HepG2 (cell line): ENCODE measurements around the gene C11orf24. TPM values are rescaled to one million over a fixed set of nuclear protein-coding genes. Genes with fewer than 3 reads are reported as not detected.

Experiments used
- ARID3A ChIP-seq: IDR thresholded peaks from 2 replicates; pipeline ENCODE4 v1.6.1; 2012; ENCODE audit warnings: low read depth, low read length, improper control_type of control experiment
- BCL6 ChIP-seq: IDR thresholded peaks from 2 replicates; pipeline ENCODE4 v1.6.1; 2016; ENCODE audit warnings: missing genetic modification reagents, missing compliant biosample characterization
- FOXA3 ChIP-seq: IDR thresholded peaks from 2 replicates; pipeline ENCODE4 v1.6.1; 2016; ENCODE audit warnings: missing genetic modification reagents, missing compliant biosample characterization
- FOXP1 ChIP-seq, 2 experiments: fragments of 450-650 bp in 1 of 2; IDR thresholded peaks; 2 replicates each; pipeline ENCODE4 v1.6.1; 2017 to 2018; ENCODE audit warnings: antibody characterized with exemption in 1 of 2
- ISX ChIP-seq: sonication (generic); formaldehyde crosslinking; conservative IDR thresholded peaks from 2 replicates; pipeline ENCODE4 v1.5.0; 2020; ENCODE audit warnings: missing genetic modification reagents
- MAF1 ChIP-seq: sonication (generic); formaldehyde crosslinking; IDR thresholded peaks from 2 replicates; pipeline ENCODE4 v1.5.0; 2020; ENCODE audit warnings: missing genetic modification reagents, borderline replicate concordance
- MAFK ChIP-seq, 2 experiments: IDR thresholded peaks in 1 of 2; conservative IDR thresholded peaks in 1 of 2; 2 replicates each; pipeline ENCODE4 v1.6.1; 2011; ENCODE audit warnings: improper control_type of control experiment in 2 of 2, low read length in 2 of 2
- MXD4 ChIP-seq: IDR thresholded peaks from 2 replicates; pipeline ENCODE4 v1.6.1; 2016; ENCODE audit warnings: mild to moderate bottlenecking, missing biosample characterization, missing genetic modification reagents
- NFE2L1 ChIP-seq: sonication (generic); formaldehyde crosslinking; IDR thresholded peaks from 2 replicates; pipeline ENCODE4 v1.4.0; 2020; ENCODE audit warnings: missing genetic modification reagents, mild to moderate bottlenecking, borderline replicate concordance
- NKX3-1 ChIP-seq: sonication (generic); formaldehyde crosslinking; IDR thresholded peaks from 2 replicates; pipeline ENCODE4 v1.5.0; 2020; ENCODE audit warnings: missing genetic modification reagents
- NONO ChIP-seq, 2 experiments: fragments of 450-650 bp in 1 of 2; sonication (generic) in 1 of 2; formaldehyde crosslinking in 1 of 2; IDR thresholded peaks in 1 of 2; conservative IDR thresholded peaks in 1 of 2; 2 replicates each; pipeline versions ENCODE4 v1.6.1 to v1.8.0; 2017 to 2022; ENCODE audit warnings: mild to moderate bottlenecking in 1 of 2, missing genetic modification reagents in 1 of 2, moderate library complexity in 1 of 2
- PCBP1 ChIP-seq: fragments of 200-400 bp; formaldehyde crosslinking; IDR thresholded peaks from 2 replicates; pipeline ENCODE4 v1.6.1; 2017; ENCODE audit warnings: mild to moderate bottlenecking, low read depth, low read length, borderline replicate concordance
- REXO4 ChIP-seq: sonication (generic); formaldehyde crosslinking; IDR thresholded peaks from 2 replicates; pipeline ENCODE4 v1.8.0; 2022; ENCODE audit warnings: missing genetic modification reagents, mild to moderate bottlenecking, borderline replicate concordance
- SMAD1 ChIP-seq: sonication (generic); formaldehyde crosslinking; IDR thresholded peaks from 2 replicates; pipeline ENCODE4 v1.4.0; 2020; ENCODE audit warnings: missing genetic modification reagents, low read depth, mild to moderate bottlenecking, borderline replicate concordance
- SMC3 ChIP-seq: IDR thresholded peaks from 2 replicates; pipeline ENCODE4 v1.6.1; 2011; ENCODE audit warnings: low read length, improper control_type of control experiment
- TP53 ChIP-seq: sonication (generic); formaldehyde crosslinking; conservative IDR thresholded peaks from 2 replicates; pipeline ENCODE4 v1.4.0; 2020; ENCODE audit warnings: missing genetic modification reagents
- ZBTB34 ChIP-seq: sonication (generic); formaldehyde crosslinking; IDR thresholded peaks from 2 replicates; pipeline ENCODE4 v1.8.0; 2022; ENCODE audit warnings: mild to moderate bottlenecking, missing genetic modification reagents
- ZFX ChIP-seq: sonication (generic); formaldehyde crosslinking; IDR thresholded peaks from 2 replicates; pipeline ENCODE4 v1.4.0; 2020; ENCODE audit warnings: mild to moderate bottlenecking, low read depth, missing genetic modification reagents, moderate library complexity
- ZNF326 ChIP-seq: sonication (generic); formaldehyde crosslinking; IDR thresholded peaks from 2 replicates; pipeline ENCODE4 v1.4.0; 2020; ENCODE audit warnings: missing genetic modification reagents, borderline replicate concordance
- ZNF430 ChIP-seq: sonication (generic); formaldehyde crosslinking; IDR thresholded peaks from 2 replicates; pipeline ENCODE4 v1.9.0; 2021; ENCODE audit warnings: mild to moderate bottlenecking, missing genetic modification reagents
- ZNF546 ChIP-seq: sonication (generic); formaldehyde crosslinking; conservative IDR thresholded peaks from 2 replicates; pipeline ENCODE4 v1.8.1; 2023; ENCODE audit warnings: mild to moderate bottlenecking, missing genetic modification reagents
- ZNF567 ChIP-seq: sonication (generic); formaldehyde crosslinking; IDR thresholded peaks from 2 replicates; pipeline ENCODE4 v1.8.1; 2023; ENCODE audit warnings: mild to moderate bottlenecking, missing genetic modification reagents, borderline replicate concordance
- ZNF577 ChIP-seq: sonication (generic); formaldehyde crosslinking; IDR thresholded peaks from 2 replicates; pipeline ENCODE4 v1.4.0; 2020; ENCODE audit warnings: mild to moderate bottlenecking, low read depth, missing genetic modification reagents, borderline replicate concordance
- ZNF615 ChIP-seq: sonication (generic); formaldehyde crosslinking; IDR thresholded peaks from 2 replicates; pipeline ENCODE4 v1.5.0; 2020; ENCODE audit warnings: mild to moderate bottlenecking, missing genetic modification reagents, borderline replicate concordance
- ZNF703 ChIP-seq: sonication (generic); formaldehyde crosslinking; IDR thresholded peaks from 2 replicates; pipeline ENCODE4 v1.5.1; 2020; ENCODE audit warnings: missing genetic modification reagents, mild to moderate bottlenecking, moderate library complexity, borderline replicate concordance
- ZZZ3 ChIP-seq: sonication (generic); formaldehyde crosslinking; IDR thresholded peaks from 2 replicates; pipeline ENCODE4 v1.4.0; 2020; ENCODE audit warnings: missing genetic modification reagents, mild to moderate bottlenecking, borderline replicate concordance
- polyA plus RNA-seq, 8 experiments: library from polyadenylated mRNA; depleted of rRNA in 3 of 8; stranded (reverse) in 7 of 8; unstranded in 1 of 8; fragments of >200 nt; fragmentation: Illumina TruSeq in 4 of 8; extraction: Trizol in 4 of 8; gene quantifications; 2 replicates each; pipeline versions ENCODE4 v1.2.1 to v1.2.3, GENCODE V29; 2011 to 2016; ENCODE audit warnings: low read depth in 4 of 8, missing spikeins in 1 of 8, mixed read lengths in 1 of 8; ENCODE audit not compliant: insufficient read depth in 1 of 8
- total RNA-seq, 5 experiments: library from RNA; depleted of rRNA; stranded (reverse); fragments of >200 nt; fragmentation: Illumina TruSeq; extraction: Trizol; gene quantifications; 2 replicates each; pipeline ENCODE4 v1.2.3, GENCODE V29; 2016; ENCODE audit warnings: low read depth in 1 of 5
- TF ChIP-seq, protein P1 (sequence below): sonication (generic); formaldehyde crosslinking; IDR thresholded peaks from 2 replicates; pipeline ENCODE4 v1.5.0; 2020; ENCODE audit warnings: missing genetic modification reagents, mild to moderate bottlenecking, borderline replicate concordance

C11orf24 gene
- total and polyA plus RNA-seq, 2 of the 13 experiments (the other 11 are each of a cell fraction or from before 2014, with no cell fraction given): 52.9 to 55.5 TPM

GRCh38 chr11:68271781-68272608 lies at the start of gene C11orf24 (continued):
- TF ChIP-seq ZZZ3 (0 out of 2 replicates have a peak, but pooled peaks have one; percentile 69), ISX (CRISPR knock-in tag) (peak; percentile 66; the same call in 1 of the 2 replicates), BCL6 (CRISPR knock-in tag) (no peak; the same call in 1 of the 2 replicates), ZNF577 (CRISPR knock-in tag) (no peak), ARID3A (no peak), SMAD1 (CRISPR knock-in tag) (no peak), ZNF326 (no peak), PCBP1 (no peak), ZFX (CRISPR knock-in tag) (peak; percentile 95), FOXA3 (no peak; the same call in none of the 2 replicates), NFE2L1 (CRISPR knock-in tag) (no peak), MXD4 (CRISPR knock-in tag) (peak; percentile 13; the same call in 1 of the 2 replicates), ZNF546 (CRISPR knock-in tag) (peak; percentile 65; the same call in 1 of the 2 replicates), NKX3-1 (CRISPR knock-in tag) (no peak), ZNF430 (CRISPR knock-in tag) (no peak; the same call in 1 of the 2 replicates), NONO (IDR thresholded peaks at IDR 0.05) (no peak), NONO (CRISPR knock-in tag; conservative IDR thresholded peaks at IDR 0.05) (no peak; the same call in 1 of the 2 replicates), REXO4 (CRISPR knock-in tag) (no peak), SMC3 (no peak), ZNF567 (no peak), FOXP1 (IDR thresholded peaks at IDR 0.05) (no peak), FOXP1 (CRISPR knock-in tag; IDR thresholded peaks at IDR 0.05) (no peak), TP53 (CRISPR knock-in tag) (no peak), ZNF703 (CRISPR knock-in tag) (no peak; the same call in 1 of the 2 replicates), MAF1 (CRISPR knock-in tag) (no peak), ZBTB34 (no peak), ZNF615 (no peak), MAFK (conservative IDR thresholded peaks at IDR 0.05 in 1 of 2, IDR thresholded peaks at IDR 0.05 in 1 of 2; ENCODE audit: low read length in 2 of 2) (no peak)
- TF ChIP-seq, protein P1, sequence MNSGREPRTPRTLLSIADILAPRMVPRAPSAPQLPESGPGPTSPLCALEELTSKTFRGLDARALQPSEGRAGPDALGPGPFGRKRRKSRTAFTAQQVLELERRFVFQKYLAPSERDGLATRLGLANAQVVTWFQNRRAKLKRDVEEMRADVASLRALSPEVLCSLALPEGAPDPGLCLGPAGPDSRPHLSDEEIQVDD (CRISPR knock-in tag): no peak; the same call in 1 of the 2 replicates
